NOMO-1 (cell line): ENCODE data around the gene ADH1A.
"Not testable (repeated sequence)": the region's sequence is repeated elsewhere in the genome, so short reads cannot be mapped to it uniquely, and the experiment has no call there.

Source experiments
- DNase-seq, 2 experiments: peaks; one replicate each; lab custom pipeline; 2025; ENCODE audit not compliant: unreplicated experiment in 2 of 2; lab: John Stamatoyannopoulos, UW

Gene ADH1A

DNA sequence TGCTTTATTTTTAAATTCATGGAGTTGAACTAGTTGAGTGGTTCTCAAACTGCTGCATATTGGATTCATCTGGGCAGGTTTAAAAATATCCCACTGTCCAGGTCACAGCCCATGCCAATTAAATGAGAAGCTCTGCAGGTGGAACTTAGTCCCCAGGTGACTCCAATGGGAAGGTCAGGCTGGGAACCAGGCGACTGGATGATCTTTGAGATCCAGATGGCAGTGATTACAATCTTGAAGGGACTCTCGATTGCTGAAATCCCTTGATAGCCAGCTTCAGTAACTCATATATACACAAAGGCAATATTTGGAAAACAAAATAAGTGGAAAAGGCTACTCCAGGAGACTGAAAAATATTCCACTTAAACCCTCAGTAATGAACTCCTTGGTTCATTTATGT, 8.1 kb downstream of the ADH1A start:
- DNase-seq, result no peak

DNA sequence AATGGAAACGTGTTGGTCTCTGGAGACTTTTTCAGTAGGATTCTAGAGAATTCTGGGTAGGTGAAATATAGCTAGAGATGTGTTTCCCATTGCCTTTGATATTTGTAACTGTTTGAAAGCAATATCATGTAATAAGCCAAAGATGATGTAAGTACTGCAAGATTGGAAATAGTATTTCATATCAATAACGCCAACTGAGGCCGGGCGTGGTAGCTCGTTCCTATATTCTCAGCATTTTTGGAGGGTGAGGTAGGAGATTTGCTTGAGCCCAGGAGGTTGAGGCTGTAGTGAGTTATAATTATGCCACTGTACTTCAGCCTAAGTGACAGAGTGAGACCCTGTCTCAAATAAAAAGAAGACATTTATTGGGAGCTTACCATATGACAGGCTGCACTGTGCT, 9.5 kb downstream of the ADH1A start:
- no peak for DNase-seq

DNA sequence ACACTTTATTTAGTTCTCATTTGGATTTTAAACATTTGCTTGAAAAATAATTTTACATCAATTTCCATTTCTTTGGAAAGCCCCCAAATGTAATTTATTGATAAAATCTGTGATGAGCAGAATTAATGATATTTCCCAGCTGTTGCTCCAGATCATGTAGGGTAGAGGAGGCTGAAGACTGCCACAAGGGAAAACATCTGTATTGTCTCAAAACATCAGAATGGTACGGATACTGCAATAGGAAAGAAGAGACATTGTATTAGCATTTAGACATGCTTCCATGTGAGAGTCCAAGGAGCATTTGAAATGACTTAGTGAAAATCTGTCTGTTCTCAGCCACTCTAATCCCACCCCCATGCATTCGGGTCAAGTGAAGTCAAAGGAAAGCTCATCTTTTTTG, 14.4 kb downstream of the ADH1A start:
- DNase-seq, result no peak

DNA sequence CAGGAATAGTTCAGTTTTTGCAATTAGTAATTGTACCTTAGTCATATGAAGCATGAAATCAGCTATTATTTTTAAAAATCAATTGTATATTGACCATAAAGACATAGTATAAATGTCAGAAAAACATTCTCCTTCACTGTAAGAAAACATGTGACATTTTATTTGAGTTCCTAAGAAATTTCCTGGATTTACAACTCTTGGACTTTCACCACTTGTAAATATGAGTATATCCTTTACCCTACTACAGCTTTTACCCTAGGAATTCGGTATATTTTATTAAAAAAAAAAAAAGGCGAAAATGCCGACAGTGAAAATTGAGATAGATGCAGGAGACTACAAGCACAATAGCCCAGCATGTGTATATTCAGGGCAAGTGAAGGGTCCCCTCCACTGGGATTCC, 14.9 kb downstream of the ADH1A start:
- no peak for DNase-seq

DNA sequence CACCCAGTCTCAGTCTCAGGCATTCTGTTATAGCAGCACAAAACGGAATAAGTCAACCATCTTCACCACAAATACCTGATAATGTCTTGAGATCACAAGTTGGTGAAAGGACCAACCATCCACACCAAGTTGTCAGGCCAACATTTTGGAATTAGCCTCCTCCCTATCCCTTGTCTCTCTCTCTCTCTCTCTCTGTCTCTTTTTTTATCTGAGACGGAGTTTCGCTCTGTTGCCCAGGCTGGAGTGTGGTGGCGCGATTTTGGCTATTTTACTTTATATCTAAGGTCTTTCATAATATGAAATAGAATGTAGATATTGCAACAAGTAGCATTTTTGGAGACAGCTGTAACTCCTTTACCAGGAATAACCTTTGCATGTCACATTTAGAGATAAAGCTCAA, 15.7 kb downstream of the ADH1A start:
- DNase-seq, result no peak

DNA sequence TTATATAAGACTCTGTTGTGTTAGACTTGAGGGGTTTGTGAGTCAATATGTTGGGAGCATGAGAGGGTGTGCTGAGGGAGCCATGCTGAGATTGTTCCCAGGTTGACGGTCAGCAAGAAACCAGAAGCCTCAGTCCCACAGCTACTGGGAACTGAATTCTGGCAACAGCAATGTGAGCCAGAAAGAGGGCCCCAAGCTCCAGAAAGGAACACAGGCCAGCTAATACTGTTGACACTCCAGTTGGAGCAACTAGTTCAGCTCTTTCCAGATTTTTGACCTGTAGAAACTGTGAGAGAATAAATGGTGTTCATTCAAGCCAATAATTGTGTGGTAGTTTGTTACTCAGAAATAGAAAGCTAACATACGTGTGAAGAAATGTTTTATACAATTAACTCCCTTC, 17.1 kb downstream of the ADH1A start:
- no peak for DNase-seq

DNA sequence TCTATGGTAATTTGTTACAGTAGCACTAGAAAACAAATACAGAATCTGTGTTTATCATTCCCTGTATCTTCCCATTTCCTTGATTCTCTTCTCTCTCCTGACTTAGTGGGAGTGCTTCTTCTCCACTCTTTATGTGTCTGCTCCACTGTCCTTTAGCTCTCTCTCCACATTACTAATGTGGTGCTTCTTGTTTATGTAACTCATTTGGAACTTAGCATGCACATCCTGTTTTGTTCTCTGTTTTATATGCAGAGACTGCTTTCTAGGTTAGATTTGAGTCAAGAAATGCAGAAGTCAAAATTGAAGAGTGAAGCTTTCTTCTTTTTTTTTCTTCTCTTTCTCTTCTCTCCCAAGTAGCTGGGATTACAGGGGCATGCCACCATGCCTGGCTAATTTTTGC, 25.9 kb downstream of the ADH1A start:
- DNase-seq, result no peak

DNA sequence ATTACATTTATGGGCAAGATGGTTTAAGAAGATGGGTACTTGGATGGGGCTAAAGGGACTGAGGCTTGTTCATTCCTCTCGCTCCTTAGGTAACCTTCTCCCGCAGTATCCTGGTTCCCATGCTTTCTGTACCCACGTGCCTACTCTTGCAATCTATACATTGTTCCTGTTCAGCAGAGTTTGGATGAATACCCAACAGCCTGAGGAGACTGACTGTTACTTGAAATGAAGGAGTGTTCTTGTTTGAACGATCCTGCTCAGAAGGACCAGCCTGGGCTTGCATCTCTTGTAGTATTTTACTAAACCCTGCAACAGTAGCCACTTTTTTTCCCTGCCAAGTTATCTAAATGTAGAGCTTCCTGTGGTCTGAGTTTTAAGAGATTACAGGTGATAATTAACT, 38.0 kb downstream of the ADH1A start:
- no peak for DNase-seq

DNA sequence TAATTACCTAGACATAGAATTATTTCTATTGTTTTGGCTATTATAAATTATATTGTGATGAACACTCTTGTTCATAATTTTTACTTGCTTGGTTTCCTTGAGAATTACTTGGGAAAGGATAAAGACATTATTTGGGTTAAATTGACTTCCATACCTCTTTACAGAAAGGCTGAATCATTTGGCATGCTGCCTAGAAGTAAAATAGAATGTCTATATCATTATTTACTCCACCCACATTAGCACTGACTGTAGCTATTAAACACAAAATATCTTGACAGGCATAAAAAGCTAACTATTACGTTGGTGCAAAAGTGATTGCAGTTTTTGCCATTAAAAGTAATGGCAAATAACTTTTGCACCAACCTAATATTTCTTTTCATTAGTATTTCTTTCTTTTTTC, 42.1 kb downstream of the ADH1A start:
- DNase-seq, result no peak

DNA sequence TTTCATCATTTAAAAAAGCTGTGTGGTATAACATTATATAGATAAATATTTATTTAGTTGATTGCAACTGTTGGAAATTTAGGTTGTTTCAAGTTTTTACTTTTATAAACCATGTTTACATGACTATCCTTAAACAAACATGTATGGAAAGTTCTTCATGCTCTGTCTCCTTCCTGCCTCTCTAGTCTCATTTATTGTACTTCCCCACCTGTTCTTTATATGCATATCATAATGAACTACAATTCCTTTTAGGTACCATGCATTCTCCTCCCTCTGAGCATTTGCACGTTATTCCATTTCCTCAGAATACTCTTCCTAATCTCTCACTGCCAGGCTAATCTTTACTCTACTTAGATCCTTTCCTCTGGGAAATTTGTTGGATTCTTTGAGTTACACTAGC, 54.8 kb downstream of the ADH1A start:
- DNase-seq, result no peak

DNA sequence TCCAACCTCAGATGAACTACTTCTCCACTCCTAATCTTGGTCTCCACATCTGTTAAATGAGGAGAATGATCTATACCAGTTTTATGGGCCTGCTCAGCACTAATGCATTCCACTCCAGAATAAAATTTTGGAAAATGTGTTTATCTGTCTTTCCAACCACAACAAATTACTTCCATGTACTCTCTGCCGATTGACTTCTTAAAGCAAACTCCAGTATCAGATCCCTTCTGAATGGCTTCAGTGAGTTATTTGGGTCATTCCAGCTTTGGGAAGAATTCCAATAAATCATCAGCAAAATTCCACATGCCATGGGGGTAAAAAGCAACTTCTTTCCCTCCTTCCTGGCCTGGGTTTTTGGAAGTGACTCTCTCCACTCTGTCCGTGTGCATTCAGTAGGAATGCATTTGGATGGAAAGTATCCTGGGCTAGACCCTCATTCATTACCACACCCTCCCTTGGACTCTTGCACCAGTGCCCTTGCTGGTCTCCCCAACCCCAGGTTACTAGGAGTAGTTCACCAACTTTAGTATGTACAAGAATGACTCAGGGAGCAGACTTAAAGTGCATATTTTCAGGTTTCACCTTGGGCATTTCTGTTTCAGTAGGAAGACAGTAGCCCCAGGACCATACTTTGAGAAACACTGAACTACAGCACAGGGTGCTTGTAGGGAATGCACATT, 56.3 kb downstream of the ADH1A start:
- no peak for DNase-seq

DNA sequence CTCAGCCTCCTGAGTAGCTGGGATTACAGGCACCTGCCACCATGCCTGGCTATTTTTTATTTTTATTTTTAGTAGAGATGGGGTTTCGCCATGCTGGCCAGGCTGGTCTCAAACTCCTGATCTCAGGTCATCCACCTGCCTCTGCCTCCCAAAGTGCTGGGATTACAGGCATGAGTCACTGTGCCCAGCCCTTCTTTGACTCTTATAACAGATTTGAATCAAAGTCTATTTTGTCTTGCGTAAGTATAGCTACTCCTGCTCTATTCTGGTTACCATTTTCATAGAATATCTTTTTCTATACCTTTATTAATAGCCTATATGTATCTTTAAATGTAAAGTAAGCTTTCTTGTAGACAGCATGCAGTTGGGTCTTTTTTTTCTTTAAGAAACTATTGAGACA, 57.4 kb downstream of the ADH1A start:
- DNase-seq, result not testable (repeated sequence)

DNA sequence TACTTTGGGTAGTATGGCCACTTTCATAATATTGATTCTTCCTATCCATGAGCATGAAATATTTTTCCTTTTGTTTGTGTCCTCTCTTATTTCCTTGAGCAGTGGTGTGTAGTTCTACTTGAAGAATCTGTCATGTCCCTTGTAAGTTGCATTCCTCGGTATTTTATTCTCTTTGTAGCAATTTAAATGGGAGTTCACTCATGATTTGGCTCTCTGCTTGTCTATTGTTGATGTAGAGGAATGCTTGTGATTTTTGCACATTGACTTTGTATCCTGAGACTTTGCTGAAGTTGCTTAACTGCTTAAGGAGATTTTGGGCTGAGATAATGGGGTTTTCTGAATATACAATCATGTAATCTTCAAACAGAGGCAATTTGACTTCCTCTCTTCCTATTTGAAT, 62.1 kb downstream of the ADH1A start:
- not testable (repeated sequence) for DNase-seq

DNA sequence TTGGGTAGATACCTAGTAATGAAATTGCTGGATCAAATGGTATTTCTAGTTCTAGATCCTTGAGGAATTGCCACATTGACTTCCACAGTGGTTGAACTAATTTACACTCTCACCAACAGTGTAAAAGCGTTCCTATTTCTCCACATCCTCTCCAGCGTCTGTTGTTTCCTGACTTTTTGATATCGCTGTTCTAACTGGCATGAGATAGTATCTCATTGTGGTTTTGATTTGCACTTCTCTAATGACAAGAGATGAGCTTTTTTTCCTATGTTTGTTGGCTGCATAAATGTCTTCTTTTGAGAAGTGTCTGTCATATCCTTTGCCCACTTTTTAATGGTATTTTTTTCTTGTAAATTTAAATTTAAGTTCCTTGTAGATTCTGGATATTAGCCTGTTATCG, 63.1 kb downstream of the ADH1A start:
- not testable (repeated sequence) for DNase-seq
